Hematopoietic multipotent progenitor cell treated with erythropoietin and hydrocortisone succinate and interleukin-3 and kit ligand, for 4 days (in vitro differentiated cells): Measurements from ENCODE around the gene GLB1L2.

Experiments used
- DNase-seq: peaks from one replicate; pipeline ENCODE4 v3.0.0-alpha.2; 2015

Gene GLB1L2

GRCh38 chr11:134370526-134371435 is 39.0 kb downstream of the GLB1L2 start:
- DNase-seq, result no peak

- no peak for DNase-seq
Observed at GRCh38 chr11:134371436-134372185, 39.8 kb downstream of the GLB1L2 start.

GRCh38 chr11:134372536-134372935 is 40.7 kb downstream of the GLB1L2 start:
- no peak for DNase-seq

GRCh38 chr11:134372961-134373360 is 41.2 kb downstream of the GLB1L2 start:
- DNase-seq, result no peak

GRCh38 chr11:134373591-134374052 is 41.8 kb downstream of the GLB1L2 start:
- DNase-seq, result no peak

- DNase-seq, result no peak
Observed at GRCh38 chr11:134374171-134374570, 42.4 kb downstream of the GLB1L2 start.

GRCh38 chr11:134374891-134375550 is 43.2 kb downstream of the GLB1L2 start:
- DNase-seq, result no peak

- no peak for DNase-seq
Observed at GRCh38 chr11:134376150-134376921, 44.5 kb downstream of the GLB1L2 start.

GRCh38 chr11:134377876-134378275 is 46.1 kb downstream of the GLB1L2 start:
- no peak for DNase-seq

- DNase-seq, result no peak
Observed at GRCh38 chr11:134379241-134379640, 47.5 kb downstream of the GLB1L2 start.

GRCh38 chr11:134380229-134380628 is 48.4 kb downstream of the GLB1L2 start:
- no peak for DNase-seq

GRCh38 chr11:134380785-134381184 is 49.0 kb downstream of the GLB1L2 start:
- no peak for DNase-seq

GRCh38 chr11:134382257-134382656 is 50.5 kb downstream of the GLB1L2 start:
- no peak for DNase-seq

- no peak for DNase-seq
Observed at GRCh38 chr11:134382830-134383229, 51.0 kb downstream of the GLB1L2 start.

- DNase-seq, result no peak
Observed at GRCh38 chr11:134383576-134384221, 51.9 kb downstream of the GLB1L2 start.

- no peak for DNase-seq
Observed at GRCh38 chr11:134384406-134384805, 52.6 kb downstream of the GLB1L2 start.

- DNase-seq, result no peak
Observed at GRCh38 chr11:134385171-134385570, 53.4 kb downstream of the GLB1L2 start.

GRCh38 chr11:134385774-134386565 is 54.2 kb downstream of the GLB1L2 start:
- DNase-seq, result no peak

- peak; percentile 7 for DNase-seq
Observed at GRCh38 chr11:134386945-134387344, 55.2 kb downstream of the GLB1L2 start.

GRCh38 chr11:134387501-134387900 is 55.7 kb downstream of the GLB1L2 start:
- no peak for DNase-seq

GRCh38 chr11:134388590-134388989 is 56.8 kb downstream of the GLB1L2 start:
- DNase-seq, result no peak
